ENCODE data around the gene SPRR2F. TPM values are rescaled to one million over a fixed set of nuclear protein-coding genes. Genes with fewer than 3 reads are reported as not detected.
"Not testable (repeated sequence)": the region's sequence is repeated elsewhere in the genome, so short reads cannot be mapped to it uniquely, and the experiment has no call there.

The SPRR2F gene, protein sequence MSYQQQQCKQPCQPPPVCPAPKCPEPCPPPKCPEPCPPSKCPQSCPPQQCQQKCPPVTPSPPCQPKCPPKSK
- total RNA-seq (2014; rRNA removed; shearing (Covaris generic)): not detected in 2 replicates

DNA sequence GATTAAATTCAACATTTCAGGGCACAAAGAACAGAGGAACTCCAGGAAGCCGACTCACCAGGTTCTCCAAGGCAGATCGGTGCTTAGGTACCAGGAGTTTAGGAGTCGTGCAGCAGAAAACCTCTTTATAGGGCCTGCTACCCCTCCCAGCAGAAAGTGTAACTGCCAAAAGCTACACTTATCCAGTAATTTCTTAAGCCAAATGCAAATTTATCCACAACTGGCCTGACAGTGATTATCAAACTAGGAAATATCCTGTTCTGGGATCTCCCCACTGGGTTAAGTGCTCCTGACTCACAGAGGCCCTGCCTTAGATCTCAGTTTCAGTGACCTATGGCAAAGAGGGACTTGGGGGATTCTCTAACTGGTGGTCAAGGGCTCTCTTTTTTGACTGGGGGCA, at the start of gene SPRR2F:
Gene SPRR2F (minus strand): TSS at position 101 of the 400 bp plus-strand sequence. CDS start 783 bp downstream, outside the sequence.
- peak; percentile 15 for DNase-seq (ENCODE audit: low read depth)

DNA sequence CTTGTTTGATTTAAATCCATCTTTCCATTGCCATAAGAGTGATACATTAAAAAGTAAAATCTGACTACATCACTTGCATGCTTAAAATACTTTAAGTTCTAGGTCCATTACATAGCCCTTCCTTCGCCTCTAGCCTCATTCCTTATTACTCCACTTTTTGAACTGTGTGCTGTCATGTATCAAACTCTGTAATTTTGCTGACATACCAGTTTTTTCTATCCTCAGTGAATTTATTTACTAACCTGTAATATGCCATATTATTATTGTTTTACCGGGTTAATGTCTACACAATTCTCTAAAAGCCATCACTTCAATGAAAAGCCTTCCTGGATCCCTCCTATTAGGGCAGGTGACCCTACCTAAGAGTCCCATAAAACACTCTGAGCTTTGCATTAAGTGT, 42.2 kb upstream of the SPRR2F start:
- no peak for DNase-seq (ENCODE audit: low read depth)

DNA sequence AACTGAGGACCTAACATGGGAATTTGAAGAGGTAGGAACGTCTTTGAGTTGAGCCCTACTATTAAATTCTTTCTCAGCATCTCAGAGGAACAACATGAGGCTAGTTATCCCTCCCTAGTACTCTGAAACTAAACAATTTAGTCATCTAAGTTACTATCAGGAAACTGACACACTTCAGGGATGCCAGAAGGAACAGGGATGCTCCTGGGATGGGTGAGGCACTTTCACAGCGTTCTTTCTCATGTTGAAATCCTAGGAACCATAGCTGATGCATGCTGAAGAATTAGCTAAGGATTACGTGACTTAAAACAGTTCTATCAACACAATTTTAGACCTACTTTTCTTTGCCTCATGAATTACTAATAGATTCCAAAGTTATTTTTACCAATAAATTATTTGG, 39.2 kb upstream of the SPRR2F start:
- DNase-seq (ENCODE audit: low read depth): no peak

DNA sequence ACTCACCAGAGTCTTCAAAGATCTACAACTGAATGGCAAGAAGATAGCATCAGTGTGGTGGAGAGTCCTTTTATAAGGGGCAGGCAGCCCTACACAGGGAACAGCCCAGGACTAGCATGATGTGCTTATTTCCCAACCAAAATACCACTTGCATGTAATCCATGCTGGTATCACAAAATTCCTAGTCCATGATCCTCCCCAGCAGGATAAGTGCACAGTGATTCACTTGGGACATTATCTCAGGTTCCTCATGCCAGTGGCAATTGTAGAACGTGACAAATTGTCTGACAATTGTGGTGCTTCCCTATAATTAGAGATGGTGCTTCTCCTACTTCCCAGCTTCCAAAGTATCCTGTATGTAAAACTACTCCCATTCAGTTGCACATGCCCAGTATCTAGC, 37.5 kb upstream of the SPRR2F start, which contains the start of gene SPRR2G:
Gene SPRR2G (minus strand): TSS at position 45 of the 400 bp plus-strand sequence. CDS start 780 bp downstream, outside the sequence.
- no peak for DNase-seq (ENCODE audit: low read depth)

DNA sequence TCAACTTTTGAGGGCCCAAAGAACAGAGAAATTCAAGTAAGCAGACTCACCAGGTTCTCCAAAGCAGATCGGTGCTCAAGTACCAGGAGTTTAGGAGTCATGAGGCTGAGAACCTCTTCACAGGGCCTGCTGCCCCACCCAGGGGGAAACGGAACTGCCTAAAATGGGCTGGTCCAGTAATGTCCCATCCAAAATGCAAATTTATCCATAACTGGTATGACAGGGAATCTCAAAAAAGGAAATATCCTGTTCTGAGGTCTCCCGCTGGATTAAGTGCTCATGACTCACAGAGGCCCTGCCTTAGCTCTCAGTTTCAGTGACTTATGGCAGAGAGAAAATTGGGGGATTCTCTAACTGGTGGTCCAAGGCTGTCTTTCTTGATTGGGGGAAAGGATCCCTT, 28.1 kb upstream of the SPRR2F start:
- peak; percentile 70 for DNase-seq (ENCODE audit: low read depth)

DNA sequence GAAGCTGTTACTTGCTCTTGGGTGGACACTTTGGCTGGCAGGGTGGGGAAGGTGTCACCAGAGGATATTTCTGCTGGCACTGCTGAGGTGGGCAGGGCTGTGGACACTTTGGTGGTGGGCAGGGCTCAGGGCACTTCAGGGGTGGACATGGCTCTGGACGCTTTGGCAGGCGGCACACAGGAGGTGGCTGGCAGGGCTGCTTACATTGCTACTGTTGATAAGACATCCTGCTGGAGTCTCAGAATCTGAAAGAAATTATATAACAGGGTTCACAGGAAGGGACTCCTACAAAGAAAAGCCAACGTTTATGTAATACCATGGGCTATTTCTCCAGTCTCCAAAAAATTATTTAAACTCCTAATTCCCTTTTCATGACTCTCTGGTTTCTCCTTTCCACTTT, 27.2 kb upstream of the SPRR2F start:
- DNase-seq (ENCODE audit: low read depth): no peak

DNA sequence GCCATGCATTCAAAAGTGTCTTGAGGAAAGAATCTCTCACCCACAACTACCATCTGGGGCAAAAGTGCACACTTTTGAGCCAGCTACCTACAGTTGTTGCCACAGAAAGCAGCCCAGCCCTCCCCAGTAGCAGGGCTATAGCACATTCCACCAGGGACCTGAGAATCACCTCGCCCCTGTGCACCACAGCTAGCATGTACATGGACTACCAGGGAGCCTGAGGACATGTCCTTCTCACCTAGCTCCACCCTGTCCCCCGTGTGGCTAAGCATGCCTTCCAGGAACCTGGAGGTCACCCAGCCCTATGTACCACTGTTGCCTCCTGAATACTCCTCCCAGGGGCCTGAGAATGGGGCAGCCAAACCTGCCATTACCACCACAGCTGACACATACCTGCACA, 20.4 kb upstream of the SPRR2F start:
- no peak for DNase-seq (ENCODE audit: low read depth)

DNA sequence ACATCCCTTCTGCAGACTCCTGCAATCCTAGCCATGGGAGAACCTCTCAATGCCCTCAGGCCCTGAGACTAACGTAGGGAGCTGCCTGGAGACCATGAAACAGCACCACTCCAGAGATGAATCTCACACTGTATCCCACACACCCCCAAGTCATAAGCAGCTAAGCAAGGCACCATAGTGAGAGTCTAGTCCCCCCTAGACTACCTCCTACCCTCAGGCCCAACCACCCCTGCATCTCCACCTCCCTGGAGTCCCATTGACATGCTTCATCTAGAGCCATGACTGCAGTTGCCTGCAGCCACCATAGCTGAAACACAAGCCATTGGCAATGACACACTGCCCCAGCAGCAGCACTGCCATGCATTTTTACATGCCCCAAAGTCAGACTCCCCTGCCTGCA, 20.0 kb upstream of the SPRR2F start:
- no peak for DNase-seq (ENCODE audit: low read depth)

DNA sequence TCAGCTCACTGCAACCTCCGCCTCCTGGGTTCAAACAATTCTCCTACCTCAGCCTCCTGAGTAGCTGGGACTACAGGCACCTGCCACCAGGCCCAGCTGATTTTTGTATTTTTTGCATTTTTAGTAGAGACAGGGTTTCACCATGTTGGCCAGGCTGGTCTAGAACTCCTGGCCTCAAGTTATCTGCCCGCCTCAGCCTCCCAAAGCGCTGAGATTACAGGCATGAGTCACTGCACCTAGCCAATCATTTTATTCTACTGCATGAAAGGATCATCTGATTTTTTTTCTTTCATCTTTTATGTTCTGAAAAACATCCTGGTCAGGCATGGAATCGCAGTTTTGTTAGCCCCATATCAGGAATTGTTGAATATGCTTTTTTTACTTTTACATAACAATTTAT, 15.4 kb upstream of the SPRR2F start:
- DNase-seq (ENCODE audit: low read depth): not testable (repeated sequence)

DNA sequence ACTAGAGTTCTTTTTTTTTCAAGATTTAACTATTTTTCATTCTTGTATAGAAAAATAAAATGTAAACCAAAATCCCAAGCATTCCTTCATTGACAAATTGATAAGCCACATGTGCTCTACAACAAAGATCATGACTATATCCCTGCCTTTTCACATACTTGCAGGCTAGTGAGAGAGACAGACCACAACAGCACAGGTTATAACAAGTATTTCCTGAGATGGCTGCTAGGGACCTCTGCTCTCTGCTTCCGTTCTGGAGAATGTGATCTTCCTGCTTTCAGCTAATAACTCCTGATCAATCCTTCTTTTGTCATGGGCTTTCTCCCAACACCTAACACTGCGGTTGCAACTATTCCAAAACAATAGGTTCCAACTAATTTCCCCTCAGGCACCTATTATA, 14.0 kb upstream of the SPRR2F start:
- no peak for DNase-seq (ENCODE audit: low read depth)

DNA sequence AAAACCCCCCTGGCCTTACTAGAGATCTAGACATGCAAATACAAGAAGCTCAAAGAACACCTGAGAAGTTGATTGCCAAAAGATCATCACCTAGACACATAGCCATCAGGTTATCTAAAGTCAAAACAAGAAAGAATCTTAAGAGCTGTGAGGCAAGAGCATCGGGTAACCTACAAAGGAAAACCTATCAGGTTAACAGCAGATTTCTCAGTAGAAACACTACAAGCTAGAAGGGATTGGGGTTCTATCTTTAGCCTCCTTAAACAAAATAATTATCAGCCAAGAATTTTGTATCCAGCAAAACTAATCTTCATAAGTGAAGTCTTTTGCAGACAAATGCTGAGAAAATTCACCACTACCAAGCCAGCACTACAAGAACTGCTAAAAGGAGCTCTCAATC, 12.2 kb upstream of the SPRR2F start:
- no peak for DNase-seq (ENCODE audit: low read depth)

DNA sequence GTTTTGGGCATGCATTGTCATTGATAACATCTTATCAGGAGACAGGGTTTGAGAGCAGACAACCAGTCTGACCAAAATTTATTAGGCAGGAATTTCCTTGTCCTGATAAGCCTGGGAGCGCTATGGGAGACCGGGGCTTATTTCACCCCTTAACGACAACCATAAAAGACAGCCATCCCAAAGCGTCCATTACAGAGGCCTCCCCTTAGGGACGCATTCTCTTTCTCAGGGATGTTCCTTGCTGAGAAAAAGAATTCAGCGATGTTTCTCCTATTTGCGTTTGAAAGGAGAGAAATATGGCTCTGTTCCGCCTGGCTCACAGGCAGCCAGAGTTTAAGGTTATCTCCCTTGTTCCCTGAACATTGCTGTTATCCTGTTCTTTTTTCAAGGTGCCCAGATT, 10.5 kb upstream of the SPRR2F start:
- DNase-seq (ENCODE audit: low read depth): not testable (repeated sequence)

DNA sequence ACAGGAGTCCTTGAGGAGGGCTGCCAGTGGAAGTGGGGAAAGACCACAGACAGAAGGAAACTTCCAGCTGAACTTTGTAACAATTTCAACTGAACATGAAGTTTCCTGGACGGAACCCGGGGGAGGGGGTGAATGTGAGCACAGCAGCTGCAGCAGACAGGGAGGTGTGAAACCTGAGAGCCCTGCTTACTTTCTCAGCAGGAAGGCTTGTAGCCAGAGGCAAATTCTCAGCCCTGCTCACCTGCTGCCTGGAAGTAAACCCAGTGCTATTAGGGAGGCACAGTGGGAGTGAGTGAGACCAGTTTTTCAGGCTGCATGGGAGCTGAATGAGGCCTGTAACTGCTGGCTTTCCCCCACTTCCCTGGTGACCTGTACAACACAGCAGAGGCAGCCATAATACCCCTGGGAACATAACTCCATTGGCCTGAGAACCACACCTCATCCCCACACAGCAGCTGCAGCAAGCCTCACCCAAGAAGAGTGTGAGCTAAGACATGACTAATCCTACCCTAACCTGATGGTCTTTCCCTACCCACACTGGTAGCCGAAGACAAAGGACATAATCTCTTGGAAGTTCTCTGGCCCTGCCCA, 9.6 kb upstream of the SPRR2F start:
- peak; percentile 82 for DNase-seq (ENCODE audit: low read depth)

DNA sequence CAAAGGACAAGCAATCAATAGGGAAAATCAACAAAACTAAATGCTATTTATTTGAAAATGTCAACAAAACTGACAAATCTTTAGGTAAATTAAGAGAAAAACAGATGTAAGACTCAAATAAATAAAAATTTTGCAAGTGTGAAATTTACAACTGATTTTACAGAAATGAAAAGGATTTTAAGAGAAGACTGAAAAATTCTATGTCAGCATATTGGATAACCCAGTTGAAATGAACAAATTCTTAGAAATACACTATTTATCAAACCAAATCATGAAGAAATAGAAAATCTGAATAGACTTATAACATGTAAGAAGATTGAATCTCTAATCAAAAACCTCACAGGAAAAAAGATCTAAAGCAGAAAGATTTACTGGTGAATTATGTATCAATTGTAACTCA, 7.6 kb upstream of the SPRR2F start:
- DNase-seq (ENCODE audit: low read depth): no peak

DNA sequence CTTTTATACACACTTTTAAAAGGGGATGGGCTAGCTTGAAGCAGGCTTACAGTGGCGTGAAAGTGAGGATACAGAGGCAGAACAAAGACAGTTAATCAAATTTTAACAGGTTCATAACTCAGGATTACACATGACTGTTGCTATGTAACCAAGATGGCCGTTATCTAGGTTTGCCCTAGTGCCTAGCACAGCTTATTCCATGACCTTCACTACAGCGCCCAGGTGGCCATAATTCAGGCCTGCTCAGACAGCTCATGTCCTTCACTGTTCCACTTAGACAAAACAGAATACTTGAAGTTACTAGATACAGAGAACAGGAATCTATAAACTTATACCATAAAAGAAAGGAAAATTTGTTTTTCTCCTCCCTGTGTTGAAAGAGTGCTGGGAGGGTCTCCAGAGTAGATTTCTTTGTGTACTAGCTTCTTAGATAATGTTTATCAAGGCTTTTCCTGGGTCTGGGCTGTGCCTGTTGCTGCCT, 6.2 kb upstream of the SPRR2F start:
- DNase-seq (ENCODE audit: low read depth): no peak

DNA sequence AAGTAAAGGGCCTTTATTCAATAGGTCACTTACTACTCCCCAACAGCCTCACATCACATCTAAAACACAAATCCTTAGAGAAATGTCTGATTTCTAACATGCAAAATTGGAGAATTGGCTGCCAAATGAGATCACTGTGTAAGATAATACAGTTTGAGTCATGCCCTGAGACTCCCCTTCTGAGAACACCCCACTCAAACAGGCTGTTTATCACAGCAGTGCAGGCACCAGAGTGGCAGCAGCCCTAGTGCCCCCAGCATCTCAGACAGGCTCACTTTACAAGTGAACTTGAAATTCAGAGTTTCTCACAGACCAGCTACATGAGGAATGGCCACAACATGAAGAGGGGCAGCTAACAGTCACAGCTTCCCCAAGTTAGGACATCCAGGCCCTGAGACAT, 1.9 kb upstream of the SPRR2F start:
- DNase-seq (ENCODE audit: low read depth): peak; percentile 21

DNA sequence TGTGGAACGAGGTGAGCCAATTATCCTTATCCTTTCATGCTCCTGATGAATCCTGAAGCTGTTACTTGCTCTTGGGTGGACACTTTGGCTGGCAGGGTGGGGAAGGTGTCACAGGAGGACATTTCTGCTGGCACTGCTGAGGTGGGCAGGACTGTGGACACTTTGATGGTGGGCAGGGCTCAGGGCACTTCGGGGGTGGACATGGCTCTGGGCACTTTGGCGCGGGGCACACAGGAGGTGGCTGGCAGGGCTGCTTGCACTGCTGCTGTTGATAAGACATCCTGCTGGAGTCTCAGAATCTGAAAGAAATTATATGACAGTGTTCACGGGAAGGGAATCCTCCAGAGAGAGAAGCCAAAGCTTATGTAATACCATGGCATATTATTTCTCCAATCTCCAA, 862 bp downstream of the SPRR2F start:
- DNase-seq (ENCODE audit: low read depth): not testable (repeated sequence)

DNA sequence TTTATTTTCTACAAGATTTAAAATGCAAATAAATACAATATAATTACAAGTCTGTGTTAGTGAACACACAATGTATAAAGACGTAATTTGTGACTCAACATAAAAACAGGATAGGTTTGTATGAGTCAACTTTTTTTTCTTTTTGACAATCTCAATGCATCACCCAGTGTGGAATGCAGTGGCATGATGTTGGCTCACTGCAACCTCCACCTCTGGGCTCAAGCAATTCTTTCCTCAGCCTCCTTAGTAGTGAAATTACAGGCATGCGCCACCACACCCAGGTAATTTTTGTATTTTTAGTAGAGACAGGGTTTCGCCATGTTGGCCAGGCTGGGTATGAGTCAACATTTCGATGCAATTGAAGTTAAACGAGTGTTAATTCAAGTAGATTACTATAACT, 13.1 kb downstream of the SPRR2F start:
- peak; percentile 85 for DNase-seq (ENCODE audit: low read depth)

DNA sequence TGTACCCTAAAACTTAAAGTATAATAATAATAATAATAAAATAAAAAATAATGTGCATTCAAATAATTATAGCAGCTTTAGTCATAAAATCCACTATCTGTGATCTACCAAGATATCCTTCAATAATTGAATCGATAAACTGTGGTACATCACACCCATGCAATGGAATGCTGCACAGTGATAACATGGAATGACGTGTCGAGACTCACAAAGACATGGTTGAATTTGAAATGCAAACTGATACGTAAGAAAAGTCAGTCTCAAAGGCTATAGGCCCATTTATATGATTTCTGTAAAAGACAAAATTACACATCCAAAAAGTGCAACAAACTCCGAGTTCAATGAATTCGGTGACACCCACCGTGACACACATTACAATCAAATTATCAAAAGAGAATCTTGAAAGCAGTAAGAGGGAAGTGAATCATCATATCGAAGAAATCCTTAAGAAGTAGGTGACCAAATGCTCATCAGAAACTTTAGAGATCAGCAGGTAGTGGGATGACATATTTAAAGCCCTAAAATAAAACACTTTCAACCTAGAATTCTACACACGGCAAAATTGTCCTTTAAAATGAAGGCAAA, 13.8 kb downstream of the SPRR2F start:
- DNase-seq (ENCODE audit: low read depth): no peak

DNA sequence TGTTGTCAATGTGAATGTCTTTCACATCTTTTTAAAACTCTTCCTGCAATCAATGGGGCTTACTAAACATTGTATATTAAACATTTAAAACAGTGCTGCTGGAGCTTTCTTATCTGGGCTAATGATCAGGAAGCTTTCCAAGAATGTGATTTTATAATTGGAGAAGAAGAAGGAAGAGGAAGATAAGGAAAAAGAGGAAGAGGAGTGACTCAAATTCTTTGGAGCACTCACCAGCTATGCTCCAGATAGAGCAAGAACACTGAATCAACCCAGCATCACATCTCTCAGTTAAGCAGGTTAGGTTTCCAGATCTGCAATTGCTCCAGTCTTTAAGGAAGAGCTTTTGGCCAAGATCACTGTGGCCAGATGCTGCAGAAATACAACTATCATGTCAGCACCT, 17.6 kb downstream of the SPRR2F start:
- DNase-seq (ENCODE audit: low read depth): no peak

DNA sequence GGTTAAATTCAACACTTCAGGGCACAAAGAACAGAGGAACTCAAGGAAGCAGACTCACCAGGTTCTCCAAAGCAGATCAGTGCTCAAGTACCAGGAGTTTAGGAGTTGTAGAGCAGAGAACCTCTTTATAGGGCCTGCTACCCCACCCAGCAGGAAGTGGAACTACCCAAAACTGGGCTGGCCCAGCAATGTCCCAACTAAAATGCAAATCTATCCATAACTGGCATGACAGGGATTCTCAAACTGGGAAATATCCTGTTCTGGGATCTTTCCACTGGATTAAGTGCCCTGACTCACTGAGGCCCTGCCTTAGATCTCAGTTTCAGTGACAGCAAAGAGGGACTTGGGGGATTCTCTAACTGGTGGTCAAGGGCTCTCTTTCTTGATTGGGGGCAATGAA, 18.9 kb downstream of the SPRR2F start, which contains the start of gene SPRR2E:
Gene SPRR2E (minus strand): TSS at position 101 of the 400 bp plus-strand sequence. CDS start 775 bp downstream, outside the sequence.
- no peak for DNase-seq (ENCODE audit: low read depth)

DNA sequence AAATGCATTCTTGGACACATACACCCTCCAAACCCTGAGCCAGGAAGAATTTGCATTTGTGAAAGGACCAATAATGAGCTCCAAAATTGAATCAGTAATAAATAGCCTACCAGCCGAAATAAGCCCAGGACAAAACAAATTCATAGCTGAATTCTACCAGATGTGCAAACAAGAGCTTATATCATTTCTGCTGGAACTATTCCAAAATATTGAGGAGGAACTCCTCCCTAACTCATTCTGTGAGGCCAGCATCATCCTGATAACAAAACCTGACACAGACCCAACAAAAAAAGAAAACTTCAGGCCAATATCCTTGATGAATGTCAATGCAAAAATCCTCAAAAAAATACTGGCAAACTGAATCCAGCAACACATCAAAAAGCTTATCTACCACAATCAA, 25.7 kb downstream of the SPRR2F start:
- no peak for DNase-seq (ENCODE audit: low read depth)

DNA sequence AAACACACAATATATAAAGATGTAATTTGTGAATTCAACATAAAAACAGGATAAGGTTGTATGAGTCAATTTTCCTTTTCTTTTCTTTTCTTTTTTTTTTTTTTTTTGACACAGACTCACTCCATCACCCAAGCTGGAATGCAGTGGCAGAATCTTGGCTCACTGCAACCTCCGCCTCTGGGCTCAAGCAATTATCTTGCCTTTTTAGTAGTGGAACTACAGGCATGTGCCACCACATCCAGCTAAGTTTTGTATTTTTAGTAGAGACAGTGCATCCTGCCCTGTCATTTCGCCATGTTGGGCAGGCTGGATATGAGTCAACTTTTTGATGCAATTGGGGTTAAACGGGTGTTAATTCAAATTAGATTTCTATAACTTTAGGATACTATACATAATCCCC, 31.6 kb downstream of the SPRR2F start:
- peak; percentile 61 for DNase-seq (ENCODE audit: low read depth)
